PFSK-1 (cell line): Measurements from ENCODE around the gene SLITRK2.

ENCODE experiments used
- FOXP2 ChIP-seq: optimal IDR thresholded peaks from 2 replicates; pipeline ENCODE3; 2011; ENCODE audit warnings: borderline replicate concordance, control low read depth, inconsistent platforms; ENCODE audit not compliant: insufficient read depth; ENCODE audit errors: extremely low read length, extremely low read depth
- POLR2AphosphoS5 ChIP-seq: IDR thresholded peaks from 2 replicates; pipeline ENCODE4 v1.6.1; 2012; ENCODE audit warnings: low read depth, mild to moderate bottlenecking, control low read depth, low read length, moderate library complexity
- SIN3A ChIP-seq: IDR thresholded peaks from 2 replicates; pipeline ENCODE4 v1.6.1; 2012; ENCODE audit warnings: mild to moderate bottlenecking, low read length, moderate library complexity, borderline replicate concordance; ENCODE audit not compliant: insufficient read depth
- TAF1 ChIP-seq: IDR thresholded peaks from 2 replicates; pipeline ENCODE4 v1.6.1; 2012; ENCODE audit warnings: low read length, control low read depth, borderline replicate concordance; ENCODE audit not compliant: insufficient read depth
- TF ChIP-seq, protein P1 (sequence below), 2 experiments: IDR thresholded peaks; 2 replicates each; pipeline versions ENCODE4 v1.6.1 to v1.8.0; 2011 to 2012; ENCODE audit warnings: low read depth in 2 of 2, low read length in 2 of 2, control low read depth in 1 of 2, inconsistent platforms in 1 of 2, mild to moderate bottlenecking in 1 of 2, moderate library complexity in 1 of 2; ENCODE audit not compliant: insufficient read depth in 1 of 2

DNA sequence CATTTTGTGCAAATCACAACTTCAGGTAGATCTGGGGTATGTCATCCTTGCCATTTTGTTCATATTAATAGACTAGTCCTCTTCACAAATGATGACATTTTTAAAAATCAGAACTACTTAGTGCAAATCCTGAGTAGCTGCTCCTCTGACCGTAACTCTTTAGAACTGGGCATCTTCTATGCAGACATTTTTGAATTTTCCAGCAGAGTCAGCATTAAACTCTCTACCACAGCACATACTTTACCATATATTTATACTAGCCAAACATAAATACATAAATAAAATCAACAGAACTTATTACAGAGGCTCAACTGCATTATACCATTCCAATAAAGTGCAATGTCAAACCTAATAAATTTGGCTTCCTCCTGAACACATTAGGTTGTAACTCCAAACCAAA lies 4.5 kb upstream of the SLITRK2 start:
- TF ChIP-seq POLR2AphosphoS5 (no peak), SIN3A (no peak), TAF1 (no peak), FOXP2 (no peak)
- TF ChIP-seq, protein P1, sequence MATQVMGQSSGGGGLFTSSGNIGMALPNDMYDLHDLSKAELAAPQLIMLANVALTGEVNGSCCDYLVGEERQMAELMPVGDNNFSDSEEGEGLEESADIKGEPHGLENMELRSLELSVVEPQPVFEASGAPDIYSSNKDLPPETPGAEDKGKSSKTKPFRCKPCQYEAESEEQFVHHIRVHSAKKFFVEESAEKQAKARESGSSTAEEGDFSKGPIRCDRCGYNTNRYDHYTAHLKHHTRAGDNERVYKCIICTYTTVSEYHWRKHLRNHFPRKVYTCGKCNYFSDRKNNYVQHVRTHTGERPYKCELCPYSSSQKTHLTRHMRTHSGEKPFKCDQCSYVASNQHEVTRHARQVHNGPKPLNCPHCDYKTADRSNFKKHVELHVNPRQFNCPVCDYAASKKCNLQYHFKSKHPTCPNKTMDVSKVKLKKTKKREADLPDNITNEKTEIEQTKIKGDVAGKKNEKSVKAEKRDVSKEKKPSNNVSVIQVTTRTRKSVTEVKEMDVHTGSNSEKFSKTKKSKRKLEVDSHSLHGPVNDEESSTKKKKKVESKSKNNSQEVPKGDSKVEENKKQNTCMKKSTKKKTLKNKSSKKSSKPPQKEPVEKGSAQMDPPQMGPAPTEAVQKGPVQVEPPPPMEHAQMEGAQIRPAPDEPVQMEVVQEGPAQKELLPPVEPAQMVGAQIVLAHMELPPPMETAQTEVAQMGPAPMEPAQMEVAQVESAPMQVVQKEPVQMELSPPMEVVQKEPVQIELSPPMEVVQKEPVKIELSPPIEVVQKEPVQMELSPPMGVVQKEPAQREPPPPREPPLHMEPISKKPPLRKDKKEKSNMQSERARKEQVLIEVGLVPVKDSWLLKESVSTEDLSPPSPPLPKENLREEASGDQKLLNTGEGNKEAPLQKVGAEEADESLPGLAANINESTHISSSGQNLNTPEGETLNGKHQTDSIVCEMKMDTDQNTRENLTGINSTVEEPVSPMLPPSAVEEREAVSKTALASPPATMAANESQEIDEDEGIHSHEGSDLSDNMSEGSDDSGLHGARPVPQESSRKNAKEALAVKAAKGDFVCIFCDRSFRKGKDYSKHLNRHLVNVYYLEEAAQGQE (IDR thresholded peaks at IDR 0.05; ENCODE audit: insufficient read depth in 1 of 2, low read depth in 2 of 2, low read length in 2 of 2): no peak
